NCI-H1436 (cell line): Measurements from ENCODE around the gene GRAMD2B.

ENCODE experiments used
- DNase-seq: peaks from one replicate; lab custom pipeline; 2025; lab: John Stamatoyannopoulos, UW

Gene GRAMD2B

GRCh38 chr5:126543009-126543408 is 119.8 kb downstream of the GRAMD2B start:
- no peak for DNase-seq

- DNase-seq, result no peak
These were observed 120.5 kb downstream of the GRAMD2B start for GRCh38 chr5:126543660-126544059.
